Fibroblast of villous mesenchyme (primary cell): ENCODE results near the gene KMT5B. TPM values are rescaled to one million over a fixed set of nuclear protein-coding genes. Genes with fewer than 3 reads are reported as not detected.

ENCODE experiments used
- DNase-seq: peaks from one replicate; pipeline ENCODE4 v3.0.0-alpha.2; 2010; ENCODE audit warnings: low read depth
- H3K4me3 ChIP-seq: 2 replicates; pipeline ENCODE4 v1.5.1; 2011; ENCODE audit warnings: low read depth, mild to moderate bottlenecking, low read length
- CTCF ChIP-seq: IDR thresholded peaks from 2 replicates; pipeline ENCODE4 v1.5.1; 2012; ENCODE audit warnings: low read depth, mild to moderate bottlenecking, low read length; ENCODE audit not compliant: insufficient read depth
- total RNA-seq: library from RNA; depleted of rRNA; stranded (reverse); fragments of >200 nt; gene quantifications from 2 replicates; pipeline ENCODE4 v1.2.3, GENCODE V29; 2012

KMT5B gene
- total RNA-seq, 1 donor, result 29.4 TPM

DNA sequence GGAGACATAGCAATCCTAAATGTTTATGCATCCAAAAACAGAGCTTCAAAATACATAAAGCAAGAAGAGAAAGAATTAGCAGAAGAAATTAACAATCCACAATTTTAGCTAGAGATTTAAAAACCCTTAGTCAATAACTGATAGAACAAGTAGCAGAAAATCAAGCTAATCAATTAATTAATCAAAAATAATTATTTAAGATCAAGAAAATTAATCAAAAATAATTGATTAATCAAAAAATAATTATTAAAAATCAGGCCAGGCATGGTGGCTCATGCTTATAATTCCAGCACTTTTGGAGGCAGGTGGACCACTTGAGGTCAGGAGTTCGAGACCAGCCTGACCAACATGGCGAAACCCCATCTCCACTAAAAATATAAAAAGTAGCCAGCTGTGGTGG is 29.5 kb upstream of the KMT5B start:
- DNase-seq, result no peak
- H3K4me3 ChIP-seq, result no peak overlapping the region
- no peak for TF ChIP-seq CTCF

GRCh38 chr11:68231621-68232020 is 18.5 kb upstream of the KMT5B start:
- no peak for DNase-seq

DNA sequence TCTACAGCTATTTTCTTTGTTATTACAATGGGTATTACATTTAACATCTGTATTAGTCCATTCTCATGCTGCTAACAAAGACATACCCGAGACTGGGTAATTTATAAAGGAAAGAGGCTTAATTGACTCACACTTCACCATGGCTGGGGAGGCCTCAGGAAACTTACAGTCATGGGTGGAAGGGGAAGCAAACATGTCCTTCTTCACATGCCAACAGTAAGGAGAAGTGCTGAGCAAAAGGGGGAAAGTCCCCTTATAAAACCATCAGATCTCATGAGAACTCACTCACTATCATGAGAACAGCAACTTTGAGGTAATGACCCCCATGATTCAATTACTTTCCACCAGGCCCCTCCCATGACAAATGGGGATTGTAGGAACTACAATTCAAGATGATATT is 16.5 kb upstream of the KMT5B start:
- no peak for TF ChIP-seq CTCF
- H3K4me3 ChIP-seq, result no peak overlapping the region
- DNase-seq, result no peak

More at GRCh38 chr11:68231621-68232020, 18.5 kb upstream of the KMT5B start:
- H3K4me3 ChIP-seq, result no peak overlapping the region
- no peak for TF ChIP-seq CTCF

DNA sequence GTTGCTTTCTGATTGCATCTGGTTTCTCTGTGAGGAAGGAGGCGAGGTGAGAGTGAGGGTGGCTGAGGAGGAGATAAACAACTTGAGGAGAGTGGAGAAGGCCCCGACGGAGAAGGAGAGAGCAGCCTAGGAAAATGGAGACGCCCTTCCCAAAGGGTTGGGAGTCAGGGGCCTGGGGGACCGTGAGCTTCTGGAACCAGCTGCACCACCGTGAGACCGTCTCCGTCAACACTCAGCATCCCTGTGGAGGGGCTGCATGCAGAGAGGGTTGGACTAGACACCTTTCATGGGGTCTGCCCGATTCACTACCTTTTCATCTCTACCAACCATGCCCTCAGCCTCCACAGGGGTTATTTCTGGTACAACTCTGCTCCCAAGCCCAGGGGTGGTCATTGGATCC is 13.3 kb upstream of the KMT5B start:
- no peak overlapping the region for H3K4me3 ChIP-seq
- DNase-seq, result no peak
- TF ChIP-seq CTCF, result no peak

DNA sequence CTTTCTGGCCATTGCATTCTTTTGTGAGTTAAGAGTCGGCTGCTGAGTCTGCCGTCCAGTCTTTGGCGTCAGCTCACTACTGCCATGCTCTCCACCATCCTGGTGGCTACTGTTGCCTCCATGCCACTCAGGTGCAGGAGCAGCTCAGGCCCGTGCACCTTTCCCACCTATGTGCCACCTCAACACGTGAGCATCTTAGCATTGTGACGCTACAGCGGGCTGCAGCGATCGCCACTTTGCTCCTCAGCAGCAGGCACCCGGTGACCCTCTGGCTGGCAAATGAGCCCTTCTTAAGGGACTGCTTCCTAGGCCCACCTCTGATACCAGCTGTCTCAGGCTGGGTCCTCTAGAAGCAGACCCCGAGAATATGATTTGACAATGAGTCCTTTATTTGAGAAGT is 11.5 kb upstream of the KMT5B start:
- no peak overlapping the region for H3K4me3 ChIP-seq
- no peak for TF ChIP-seq CTCF
- DNase-seq, result no peak

DNA sequence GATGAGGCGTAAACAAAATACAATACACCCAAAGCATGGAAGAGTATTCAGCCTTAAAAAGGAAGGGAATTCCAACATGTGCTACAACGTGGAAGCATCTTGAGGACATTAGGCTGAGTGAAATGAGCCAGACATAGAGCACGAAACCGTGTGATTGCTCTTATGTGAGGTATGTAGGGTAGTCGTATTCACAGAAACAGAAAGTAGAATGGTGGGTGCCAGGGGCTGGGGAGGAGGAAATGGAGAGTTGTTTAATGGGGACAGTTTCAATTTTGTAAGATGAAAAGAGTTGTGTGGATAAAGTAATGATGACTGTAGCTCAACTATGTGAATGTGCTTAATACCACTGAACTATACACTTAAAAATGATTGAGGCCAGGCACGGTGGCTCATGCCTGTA is 10.2 kb upstream of the KMT5B start:
- TF ChIP-seq CTCF, result no peak
- DNase-seq, result no peak
- H3K4me3 ChIP-seq, result no peak overlapping the region

GRCh38 chr11:68221406-68221805 is 8.3 kb upstream of the KMT5B start:
- no peak for TF ChIP-seq CTCF
- no peak for DNase-seq
- no peak overlapping the region for H3K4me3 ChIP-seq
